NCI-H146 (cell line): ENCODE results near the gene VSTM4.

ENCODE experiments used
- DNase-seq: peaks from one replicate; lab custom pipeline; 2025; lab: John Stamatoyannopoulos, UW

Gene VSTM4, protein sequence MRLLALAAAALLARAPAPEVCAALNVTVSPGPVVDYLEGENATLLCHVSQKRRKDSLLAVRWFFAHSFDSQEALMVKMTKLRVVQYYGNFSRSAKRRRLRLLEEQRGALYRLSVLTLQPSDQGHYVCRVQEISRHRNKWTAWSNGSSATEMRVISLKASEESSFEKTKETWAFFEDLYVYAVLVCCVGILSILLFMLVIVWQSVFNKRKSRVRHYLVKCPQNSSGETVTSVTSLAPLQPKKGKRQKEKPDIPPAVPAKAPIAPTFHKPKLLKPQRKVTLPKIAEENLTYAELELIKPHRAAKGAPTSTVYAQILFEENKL

DNA sequence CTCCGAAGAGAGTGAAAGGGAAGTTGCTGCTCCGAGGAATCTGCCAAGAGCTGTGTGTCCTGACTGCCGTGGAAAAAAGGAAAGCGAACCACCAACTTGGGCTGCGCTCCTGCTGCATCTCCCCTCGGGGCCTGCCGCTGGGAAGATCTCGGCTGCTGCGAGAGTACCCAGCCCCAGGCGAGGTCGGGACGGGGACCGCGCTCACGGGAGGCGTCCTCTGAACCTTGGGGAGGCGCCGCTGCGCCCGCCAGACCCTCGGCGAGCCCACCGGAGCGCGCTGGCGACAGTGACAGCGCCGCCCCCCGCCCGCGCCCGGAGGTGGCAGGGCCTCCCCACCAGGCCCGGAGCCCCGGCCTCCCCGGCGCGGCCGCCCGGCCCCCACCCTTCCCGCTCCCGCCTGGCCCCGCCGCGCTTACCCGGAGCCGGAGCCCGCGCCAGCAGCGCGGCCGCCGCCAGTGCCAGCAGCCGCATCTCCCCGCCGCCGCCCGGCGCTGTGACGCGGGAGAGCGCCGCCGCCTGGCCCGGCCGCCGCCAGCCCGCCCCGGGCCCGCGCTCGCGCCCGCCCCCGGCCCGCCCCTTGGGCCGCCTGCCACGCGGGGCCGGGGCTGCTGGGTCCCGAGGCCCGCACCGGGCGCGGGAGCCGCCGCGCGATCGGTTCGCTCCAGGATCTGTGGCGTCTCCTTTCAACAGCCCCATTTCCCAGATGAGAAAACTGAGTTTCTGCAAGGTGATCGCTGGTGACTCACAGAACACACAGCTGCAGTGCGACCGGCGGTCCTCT lies at the start of gene VSTM4:
VSTM4 (minus strand) TSS at position 508 of the 781 bp plus-strand sequence; CDS start at position 471, 37 bp downstream.
- DNase-seq = peak; percentile 44

DNA sequence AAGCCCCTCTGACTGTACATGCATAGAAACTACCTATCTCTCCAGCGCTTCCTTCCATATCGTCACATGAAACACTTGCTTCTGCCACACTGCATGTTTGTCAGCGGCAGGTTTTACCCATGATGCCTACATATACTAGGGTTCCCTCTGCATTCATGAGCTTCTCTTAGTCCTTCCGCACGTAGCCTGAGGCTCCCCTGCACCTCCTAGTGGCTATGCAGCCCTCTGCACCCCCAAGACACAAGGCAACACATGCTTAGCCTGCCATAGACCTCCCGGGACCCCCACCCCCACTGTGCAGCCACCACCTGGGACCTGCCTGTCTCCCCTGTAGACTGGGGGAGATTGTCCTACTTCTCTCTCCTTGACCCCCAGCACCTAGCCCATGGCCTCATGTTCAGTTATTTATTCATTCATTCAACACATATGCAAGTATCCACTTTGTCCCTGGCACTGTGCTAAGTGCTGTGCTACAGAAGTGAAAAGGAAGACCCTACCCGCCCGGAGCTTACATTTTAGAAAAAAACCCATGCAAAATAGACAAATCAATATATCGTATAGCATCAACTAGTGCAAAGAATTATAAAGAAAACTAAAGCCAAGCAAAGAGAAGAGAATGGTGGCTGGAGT lies 49.4 kb upstream of the VSTM4 start:
- peak; percentile 52 for DNase-seq

DNA sequence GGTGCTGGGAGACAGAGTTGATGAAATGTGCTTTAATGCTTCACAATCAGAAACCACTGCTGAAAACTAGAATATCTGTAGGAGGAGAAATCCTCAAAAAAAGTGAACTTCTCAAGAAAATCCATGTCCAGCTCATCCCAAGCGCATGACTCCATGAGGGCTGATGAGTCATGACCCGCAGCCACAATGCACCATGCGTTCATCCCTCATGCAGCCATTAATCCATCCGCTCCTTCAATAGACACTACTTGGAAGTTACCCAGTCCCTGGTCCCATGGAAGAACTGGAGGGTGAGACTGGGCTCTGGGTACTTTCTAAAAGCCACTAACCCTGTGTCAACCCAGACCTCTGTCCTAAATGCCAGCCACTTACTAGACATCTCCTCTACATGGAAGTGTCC lies 48.4 kb upstream of the VSTM4 start:
- no peak for DNase-seq

DNA sequence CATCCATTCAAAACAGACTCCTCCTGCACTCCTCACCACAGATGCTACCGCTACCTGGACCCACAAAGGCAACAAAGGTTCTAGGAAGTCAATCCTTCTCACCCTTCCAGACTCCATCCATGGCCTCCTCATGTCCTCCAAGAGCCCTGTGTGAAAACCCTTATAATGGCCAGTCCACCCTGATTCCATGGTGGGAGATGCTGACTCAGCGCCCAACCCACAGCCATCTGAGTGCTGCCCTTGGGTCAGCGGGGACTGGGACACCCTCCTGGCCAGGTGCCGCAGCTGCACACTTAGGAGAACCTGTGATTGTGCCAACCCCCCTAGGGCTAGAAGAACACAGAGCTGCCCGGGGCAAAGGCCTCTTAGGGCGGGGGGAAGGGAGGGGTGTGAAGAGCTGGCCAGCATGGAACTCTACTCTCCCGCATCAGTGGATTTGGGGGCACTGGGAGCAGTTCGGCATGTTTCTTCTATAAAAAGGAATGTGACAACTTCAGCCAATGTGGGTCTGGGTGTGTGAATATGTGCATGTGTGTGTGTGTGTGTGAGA lies 47.5 kb upstream of the VSTM4 start:
- DNase-seq = no peak

DNA sequence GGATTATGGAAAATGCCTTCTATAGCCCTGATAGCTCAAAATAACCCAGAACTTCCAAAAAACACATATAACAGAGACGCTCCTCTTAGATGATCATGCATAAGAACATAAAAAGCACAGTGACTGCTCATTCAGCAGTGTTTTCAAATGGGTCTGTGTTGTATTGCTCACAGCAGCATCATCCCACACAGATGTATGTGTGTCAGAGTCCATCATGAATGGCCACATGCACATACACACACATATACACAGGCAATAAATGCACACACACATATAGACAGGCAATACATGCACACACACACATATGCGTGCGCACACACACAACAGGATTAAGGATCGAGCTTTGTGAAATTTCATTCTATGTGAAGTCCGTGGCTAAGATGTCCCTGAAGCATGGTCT lies 46.7 kb upstream of the VSTM4 start:
- no peak for DNase-seq

DNA sequence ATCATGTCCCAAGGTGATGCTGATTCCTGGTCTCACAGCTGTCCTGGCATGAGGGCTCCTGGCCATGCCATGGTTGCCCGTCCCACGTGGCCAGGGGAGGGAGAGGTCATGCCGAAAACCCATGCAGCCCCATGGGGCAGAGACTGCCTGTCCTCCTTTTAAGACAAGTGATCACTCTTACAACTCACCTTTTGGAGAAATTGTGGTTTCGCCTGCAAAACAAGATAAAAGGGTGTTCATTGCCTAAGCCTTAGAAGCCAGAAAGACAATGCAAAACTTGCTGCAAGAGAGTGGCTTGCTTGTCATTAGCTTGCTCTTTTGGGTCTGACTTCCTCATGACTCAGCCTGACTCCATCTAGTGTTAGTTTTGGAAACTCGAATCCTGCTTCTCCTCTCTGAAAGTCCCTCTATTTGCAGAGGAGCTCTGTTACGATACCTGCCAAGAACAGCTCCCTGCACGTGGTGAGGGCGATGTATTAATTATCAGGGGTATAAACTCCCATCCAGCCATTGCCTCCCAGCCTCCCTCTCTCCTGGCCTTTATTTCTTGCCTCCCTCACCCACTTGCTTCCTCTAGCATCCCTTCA lies 46.2 kb upstream of the VSTM4 start:
- peak; percentile 42 for DNase-seq

DNA sequence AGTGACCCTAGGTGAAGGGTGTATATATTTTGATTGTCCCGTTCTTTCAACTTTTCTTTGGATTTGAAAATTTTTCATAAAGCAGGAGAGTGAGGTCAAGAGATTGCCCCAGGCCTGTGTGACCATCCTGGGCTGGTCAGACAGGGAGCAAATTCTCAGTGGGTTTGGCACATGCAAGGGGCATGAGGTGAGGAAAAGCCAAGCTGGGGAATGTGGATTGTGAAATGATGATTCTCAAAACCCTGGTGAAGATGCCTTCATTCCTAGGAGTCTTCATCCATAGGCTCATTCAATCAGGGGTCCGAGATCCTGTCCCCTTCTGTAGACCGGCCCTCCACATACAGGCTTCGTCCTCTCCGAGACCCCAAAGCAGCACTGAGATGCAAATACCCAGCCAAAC lies 45.5 kb upstream of the VSTM4 start:
- DNase-seq = no peak

DNA sequence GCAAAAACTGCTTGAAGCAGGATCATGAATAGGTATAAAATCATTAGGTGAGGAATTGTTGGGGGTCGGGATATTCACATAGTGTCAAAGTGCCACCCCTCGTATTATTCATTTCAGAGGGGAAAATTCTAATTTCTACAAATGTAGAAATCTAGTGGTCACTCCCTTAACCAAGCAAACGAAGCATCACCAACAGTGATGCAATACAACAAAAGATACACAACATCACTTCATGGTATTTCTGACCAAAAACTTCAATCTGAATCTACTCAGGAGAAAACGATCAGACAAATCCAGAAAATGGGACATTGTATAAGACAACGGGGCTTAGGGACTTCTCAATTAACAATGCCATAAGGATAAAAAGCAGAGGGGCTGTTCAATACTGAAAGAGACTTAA lies 44.8 kb upstream of the VSTM4 start:
- DNase-seq = no peak

DNA sequence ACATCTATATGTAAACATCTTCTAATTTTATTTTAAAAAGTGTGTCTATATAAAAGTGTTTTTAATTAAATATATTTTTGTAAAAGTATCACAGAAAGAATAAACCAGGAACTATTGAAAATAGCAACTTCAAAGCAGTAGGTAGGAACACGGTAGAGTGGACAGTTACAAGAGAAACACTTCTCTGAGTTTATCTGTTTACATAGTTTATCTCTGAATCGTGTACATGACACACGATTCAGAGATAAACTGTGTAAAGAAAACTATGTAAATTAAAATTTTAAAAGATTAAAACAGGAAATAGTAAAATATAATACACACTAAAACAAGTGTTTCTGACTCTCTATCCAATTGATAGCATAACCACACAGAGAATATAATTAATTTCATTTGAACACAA lies 43.6 kb upstream of the VSTM4 start:
- no peak for DNase-seq

DNA sequence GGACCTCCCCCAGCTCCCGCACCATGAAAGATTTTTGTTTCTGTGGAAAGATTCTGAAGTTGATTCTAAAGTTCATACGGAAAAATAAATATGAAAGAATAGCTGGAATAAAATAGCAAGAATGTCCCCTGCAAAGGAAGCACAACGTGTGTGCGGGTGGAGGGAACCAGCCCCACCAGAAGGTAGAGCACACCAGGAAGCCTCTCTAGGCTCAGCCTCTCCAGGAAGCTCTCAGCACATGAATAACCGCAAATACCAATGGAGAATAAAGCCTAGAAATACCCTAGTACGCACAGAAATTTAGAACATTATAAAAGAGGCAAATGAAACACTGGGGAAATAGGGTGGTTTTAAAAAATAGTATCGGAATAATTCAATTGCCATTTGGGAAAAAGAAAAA lies 43.1 kb upstream of the VSTM4 start:
- no peak for DNase-seq

DNA sequence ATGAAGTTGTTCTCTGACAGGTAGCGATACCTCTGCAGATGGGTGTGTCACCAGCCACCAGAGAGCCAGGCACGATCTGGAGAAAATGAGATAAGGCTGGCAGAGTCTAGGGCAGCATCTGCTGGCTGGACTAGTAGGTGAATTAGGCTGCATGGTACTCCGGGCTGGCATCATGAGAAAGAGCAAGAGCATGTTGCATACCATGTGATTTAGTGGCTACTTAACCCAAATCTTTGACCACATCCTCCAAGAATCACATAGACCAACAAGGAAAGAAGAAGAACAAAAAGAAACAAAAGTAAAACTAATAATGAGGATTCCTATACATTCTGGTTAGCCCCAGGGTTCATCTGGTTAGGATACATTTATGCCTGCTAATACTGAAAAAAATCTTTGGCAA lies 41.9 kb upstream of the VSTM4 start:
- DNase-seq = no peak

DNA sequence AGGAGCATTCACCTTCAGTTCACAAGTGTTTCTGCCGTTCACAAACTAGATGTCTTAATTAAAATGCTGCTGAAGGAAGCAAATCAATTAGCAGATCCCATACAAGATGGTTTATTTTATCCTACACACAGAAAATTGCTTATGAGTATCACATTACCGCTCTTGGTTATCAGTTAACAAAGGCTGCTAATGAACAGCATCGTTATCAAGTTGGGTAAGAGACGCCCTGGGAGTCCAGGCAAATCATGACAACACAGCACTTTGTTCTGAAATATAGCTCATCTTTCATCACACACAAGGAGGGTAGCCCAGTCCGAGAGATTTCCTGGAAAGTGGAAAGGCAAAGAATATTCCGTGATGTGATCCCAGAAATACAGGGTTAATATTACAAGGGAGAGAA lies 39.3 kb upstream of the VSTM4 start:
- DNase-seq = peak; percentile 59

DNA sequence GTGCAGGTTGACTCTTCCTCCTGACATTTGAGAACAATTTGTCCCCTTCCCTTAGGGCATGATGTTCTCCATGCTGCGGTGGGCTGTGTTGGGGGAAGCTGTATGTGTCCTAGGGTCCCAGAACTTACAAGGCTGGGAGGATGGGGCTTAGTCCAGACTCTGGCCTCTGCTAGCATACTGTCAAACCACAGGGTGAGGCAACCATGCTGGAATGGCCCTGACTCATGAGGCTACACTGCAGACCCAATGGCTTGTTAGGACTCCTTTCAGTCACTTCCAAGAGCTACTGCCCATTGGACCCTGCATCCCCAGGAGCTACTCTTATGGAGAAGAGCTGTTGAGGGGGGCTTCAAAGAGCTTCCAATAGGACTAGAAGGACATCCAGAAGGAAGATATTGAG lies 38.6 kb upstream of the VSTM4 start:
- DNase-seq = no peak

DNA sequence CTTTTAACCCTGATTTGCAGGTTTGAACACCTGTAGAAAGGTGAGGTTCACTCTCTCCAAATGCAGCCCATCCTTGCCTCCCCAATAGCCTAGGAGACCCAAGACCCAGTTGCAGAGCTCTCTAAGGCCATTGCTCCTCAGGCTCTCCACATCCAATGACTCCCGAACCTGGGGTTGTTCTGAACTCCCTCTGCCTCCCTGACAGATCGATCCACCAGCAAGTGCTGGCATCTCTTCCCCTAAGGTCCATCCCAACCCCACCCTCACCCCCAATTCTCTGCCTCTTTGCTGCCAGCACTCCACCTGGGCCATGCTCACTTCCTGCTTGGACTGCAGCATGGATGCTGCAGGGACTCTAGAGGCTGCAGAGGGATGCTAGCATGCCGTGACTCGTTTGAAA lies 37.8 kb upstream of the VSTM4 start:
- DNase-seq = no peak

DNA sequence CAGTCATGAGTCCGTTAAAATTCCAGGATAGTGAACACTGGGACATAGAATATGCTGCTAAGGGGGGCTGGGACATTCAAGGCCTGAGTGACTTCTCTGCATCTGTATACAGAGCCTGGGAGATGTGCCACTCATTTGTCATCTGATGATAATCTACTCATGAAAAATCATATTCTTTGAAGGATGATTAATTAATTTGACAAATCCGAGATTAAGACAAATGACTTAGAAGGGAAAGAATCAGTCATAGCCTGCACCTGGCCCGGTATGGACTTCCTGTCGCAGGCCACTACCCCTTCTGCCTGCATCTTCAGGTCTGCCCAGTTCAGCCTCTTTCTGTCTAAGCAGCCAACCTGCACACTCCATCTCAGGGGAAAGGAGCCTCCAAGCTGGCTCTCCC lies 37.3 kb upstream of the VSTM4 start:
- no peak for DNase-seq

DNA sequence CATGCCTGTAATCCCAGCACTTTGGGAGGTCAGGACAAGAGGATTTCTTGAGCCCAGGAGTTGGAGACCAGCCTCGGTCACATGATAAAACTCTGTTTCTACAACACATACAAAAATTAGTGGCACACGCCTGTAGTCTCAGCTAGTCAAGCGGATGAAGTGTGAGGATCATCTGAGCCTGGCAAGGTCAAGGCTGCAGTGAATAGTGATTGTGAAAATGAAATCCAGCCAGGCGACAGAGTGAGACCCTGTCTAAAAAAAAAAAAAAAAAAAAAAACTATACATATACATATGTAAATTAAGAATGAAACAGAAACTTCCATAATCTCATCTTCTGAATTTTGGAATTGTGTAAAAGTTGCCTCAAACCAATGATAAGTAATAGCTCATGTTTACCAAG lies 36.7 kb upstream of the VSTM4 start:
- no peak for DNase-seq

DNA sequence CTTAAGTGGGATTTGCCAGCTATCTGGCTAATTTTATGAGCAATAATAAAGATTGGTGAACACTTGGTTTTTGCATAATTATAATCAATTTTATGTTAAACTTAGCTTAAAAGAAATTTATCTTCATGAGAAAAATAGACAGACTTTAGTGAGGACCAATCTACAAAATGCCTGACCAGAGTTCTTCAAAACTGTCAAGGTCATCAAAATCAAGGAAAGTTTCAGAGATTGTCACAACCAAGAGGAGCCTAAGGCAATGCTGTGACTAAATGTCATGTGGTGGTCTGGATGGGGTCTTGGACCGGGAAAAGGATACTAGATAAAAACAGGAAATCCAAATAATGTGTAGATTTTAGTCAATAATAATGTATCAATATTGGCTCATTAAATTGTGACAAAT lies 36.2 kb upstream of the VSTM4 start:
- DNase-seq = no peak

DNA sequence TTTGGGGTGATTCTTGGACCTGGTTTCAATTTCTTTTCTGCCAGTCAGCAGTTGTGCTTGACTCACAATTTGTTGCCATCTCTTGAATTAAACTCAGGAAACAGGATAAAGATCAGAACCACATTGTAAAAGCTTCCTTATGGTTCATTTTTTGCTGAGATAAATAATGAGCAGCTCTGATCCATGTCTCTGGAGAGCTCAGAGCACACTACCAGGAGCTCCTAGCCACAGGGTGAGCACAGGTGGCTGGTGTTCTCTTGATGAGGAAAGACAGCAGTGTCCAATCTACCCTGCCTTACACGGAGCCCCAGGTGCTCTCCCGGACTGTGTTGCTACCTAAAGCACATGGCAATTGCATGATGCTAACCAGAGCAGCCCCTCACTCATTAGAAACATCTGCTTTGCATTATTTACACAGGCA lies 35.7 kb upstream of the VSTM4 start:
- peak; percentile 75 for DNase-seq

DNA sequence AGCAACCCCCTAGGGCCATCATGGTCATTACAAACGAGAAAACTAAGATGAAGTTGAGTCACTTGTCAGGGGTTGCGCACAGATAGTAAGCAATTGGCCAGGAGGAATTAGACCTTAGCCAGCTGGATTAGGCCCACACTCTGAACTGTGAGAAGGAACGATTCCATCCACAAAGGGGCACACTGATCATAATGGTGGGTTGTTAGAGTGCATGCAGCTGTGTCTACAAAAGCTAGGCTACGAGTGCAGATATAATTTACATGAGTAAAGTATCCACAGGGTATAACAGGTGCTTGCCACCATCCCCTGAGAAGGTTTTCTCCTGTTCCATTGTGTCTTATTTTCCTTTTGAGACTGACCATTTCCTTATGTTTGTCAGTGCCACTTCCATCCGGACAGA lies 35.1 kb upstream of the VSTM4 start:
- peak; percentile 91 for DNase-seq

DNA sequence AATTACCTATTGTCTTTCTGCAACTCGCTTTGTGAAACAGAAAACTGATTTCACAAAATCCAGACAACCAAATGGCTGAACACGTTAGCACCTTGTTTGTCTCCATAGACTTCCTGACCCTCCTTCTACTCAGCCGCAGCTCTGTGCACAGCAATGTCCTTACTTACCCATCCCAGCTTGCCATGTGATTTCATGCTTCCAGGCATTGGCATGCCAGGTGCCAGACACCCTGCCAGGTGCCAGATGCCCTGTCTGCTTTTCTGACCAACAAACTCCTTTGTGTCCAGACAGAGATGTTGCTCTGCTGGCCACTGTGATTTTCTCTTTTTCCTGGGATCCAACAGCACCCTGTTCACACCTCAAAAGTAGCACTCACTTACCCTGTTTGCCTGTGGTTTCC lies 34.6 kb upstream of the VSTM4 start:
- DNase-seq = peak; percentile 62

DNA sequence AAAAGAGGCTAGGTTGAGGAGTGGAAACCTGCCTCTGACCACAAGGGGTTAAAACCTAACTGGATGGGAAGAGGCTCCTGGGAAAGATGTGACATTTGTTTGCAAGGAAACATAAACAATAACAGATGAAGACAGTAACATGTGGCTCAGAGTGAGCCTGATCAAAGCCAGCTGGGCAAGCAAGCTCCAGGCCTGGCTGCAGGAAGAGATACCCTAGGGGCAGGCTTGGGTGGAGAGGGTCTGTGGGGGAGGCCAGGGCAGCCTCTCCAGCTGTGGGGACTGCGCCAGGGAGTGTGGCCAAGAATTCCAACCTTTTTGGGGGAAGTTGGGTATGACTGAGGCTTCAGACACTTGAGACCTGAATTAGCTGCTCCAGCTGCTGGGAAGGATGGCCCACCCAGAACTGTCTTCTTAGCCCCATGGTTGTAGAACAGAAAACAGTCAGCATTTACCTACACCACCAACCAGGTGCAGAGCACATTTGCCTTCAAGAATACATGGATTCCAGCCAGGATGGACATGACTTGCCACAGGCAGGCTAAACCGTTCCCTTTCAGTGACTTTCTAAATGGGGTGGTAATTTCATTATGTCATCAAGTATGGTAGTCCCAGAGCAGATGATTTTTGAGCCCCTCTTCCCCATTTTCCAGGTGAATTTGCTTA lies 28.9 kb upstream of the VSTM4 start:
- no peak for DNase-seq

DNA sequence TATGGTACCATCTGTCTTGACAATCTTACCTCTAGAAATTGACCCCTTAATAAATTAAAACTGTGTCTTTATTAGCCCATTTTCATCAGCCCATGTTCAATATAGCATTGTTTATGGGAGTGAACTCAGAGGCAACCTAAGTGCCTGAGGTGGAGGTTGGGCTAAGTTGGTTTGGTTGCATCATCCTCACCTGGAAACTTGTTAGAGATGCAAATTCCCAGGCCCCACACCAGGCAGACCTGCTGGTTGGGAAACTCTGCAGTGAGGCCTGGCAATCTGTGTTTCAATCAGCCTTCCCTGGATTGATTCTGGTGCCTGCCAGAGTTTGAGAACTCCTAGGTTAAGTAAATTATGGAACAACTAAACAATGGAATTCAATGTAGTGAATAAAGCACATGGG lies 27.9 kb upstream of the VSTM4 start:
- DNase-seq = no peak
